ENCODE measurements around the gene SGMS1.

DNA sequence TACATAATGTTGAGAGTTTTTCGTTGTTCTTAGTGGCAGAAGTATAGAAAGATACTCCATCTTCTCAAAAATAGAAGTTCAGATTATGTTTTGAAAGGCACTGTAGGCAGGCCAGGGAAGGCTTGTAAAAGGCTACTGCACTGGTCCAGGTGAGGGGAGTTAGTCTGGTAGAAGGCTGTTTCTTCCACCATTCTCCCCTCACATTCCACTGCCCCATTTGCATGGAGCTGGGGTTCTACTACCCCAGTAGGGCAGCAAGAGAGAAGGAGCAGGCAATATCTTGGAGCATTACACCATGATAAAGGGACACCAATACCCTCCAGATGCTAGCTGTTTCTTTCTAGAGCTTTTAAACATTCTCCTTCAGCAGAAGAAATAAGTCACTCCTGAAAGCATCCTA lies 16.5 kb upstream of the SGMS1 start:
- no peak for TF ChIP-seq POLR2AphosphoS5 (IDR thresholded peaks at IDR 0.05)
- TF ChIP-seq, protein P1, sequence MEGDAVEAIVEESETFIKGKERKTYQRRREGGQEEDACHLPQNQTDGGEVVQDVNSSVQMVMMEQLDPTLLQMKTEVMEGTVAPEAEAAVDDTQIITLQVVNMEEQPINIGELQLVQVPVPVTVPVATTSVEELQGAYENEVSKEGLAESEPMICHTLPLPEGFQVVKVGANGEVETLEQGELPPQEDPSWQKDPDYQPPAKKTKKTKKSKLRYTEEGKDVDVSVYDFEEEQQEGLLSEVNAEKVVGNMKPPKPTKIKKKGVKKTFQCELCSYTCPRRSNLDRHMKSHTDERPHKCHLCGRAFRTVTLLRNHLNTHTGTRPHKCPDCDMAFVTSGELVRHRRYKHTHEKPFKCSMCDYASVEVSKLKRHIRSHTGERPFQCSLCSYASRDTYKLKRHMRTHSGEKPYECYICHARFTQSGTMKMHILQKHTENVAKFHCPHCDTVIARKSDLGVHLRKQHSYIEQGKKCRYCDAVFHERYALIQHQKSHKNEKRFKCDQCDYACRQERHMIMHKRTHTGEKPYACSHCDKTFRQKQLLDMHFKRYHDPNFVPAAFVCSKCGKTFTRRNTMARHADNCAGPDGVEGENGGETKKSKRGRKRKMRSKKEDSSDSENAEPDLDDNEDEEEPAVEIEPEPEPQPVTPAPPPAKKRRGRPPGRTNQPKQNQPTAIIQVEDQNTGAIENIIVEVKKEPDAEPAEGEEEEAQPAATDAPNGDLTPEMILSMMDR (IDR thresholded peaks at IDR 0.05): no peak

All from transverse colon (tissue), 4 donors.